HG03159 (cell line): ENCODE data around the gene TNFRSF4.

Experiments
- ATAC-seq: cut with Tn5 transposase; IDR thresholded peaks from one replicate; pipeline ENCODE4 v1.9.1; 2021; ENCODE audit warnings: mild to moderate bottlenecking, moderate library complexity; ENCODE audit not compliant: unreplicated experiment

Gene TNFRSF4

DNA sequence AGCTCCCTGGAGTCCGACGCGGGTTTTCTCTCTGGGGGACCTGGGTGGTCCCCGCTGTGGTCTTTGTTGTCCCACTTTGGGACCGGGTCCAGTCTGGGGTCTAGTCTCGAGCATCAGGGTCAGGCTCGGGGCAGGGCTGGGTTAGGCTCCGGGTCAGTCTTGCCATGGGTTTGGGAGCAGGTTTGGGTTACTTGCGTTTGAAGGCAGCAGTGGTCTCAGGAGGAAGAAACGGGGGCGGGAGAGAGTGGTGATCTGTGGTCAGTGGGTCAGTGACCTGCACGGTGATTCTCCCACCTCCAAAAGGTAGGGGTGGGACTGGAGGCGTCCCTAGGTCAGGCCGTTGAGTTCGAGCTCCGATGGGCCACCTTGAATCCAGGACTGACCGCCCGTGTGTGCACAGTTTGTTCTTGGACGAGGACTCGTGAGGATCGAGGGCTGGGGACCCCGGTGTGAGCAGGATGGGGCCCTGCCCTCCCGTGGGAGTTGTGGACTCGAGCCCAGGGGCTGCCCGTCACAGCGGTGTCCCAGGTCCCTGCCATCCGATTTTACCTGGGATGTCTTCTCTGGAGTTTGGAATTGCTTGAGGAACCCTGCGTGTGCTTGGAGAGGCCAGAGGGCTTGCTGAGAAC, 20.3 kb upstream of the TNFRSF4 start:
- no peak for ATAC-seq

DNA sequence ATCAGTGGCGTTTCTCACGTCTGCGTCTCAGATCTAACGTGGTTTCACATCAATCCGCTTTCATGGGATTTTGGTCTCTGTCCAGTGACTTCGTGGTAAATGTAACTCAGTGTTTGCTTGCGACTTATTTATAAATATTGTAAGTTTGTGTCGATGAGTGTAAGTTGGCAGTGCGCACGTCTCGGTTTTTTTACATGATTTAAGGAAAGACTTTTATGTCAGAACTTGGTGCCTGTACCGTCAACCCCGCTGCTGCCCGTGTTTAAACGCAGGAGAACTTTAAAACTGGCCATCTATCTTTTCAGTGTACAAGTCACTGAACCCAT, 19.6 kb upstream of the TNFRSF4 start:
- ATAC-seq, result no peak

DNA sequence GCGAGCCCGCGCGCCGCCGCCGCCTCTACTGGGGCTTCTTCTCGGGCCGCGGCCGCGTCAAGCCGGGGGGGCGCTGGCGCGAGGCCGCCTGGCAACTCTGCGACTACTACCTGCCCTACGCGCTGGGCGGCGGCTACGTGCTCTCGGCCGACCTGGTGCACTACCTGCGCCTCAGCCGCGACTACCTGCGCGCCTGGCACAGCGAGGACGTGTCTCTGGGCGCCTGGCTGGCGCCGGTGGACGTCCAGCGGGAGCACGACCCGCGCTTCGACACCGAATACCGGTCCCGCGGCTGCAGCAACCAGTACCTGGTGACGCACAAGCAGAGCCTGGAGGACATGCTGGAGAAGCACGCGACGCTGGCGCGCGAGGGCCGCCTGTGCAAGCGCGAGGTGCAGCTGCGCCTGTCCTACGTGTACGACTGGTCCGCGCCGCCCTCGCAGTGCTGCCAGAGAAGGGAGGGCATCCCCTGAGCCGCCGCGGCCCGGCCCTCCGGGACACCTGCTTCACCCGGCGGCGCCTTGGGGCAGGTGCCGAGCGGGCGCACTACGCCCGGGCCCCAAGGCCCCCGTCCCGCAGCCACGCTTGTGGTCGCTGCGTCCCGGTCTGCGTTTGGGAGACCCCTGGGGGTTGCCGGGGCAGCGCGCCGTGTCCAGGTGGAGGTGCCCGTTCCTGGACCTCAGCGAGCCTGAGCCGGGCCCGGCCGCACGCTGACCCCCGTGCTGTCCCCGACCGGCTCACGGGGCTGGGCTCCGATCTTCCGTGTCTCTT, 19.0 kb upstream of the TNFRSF4 start:
- ATAC-seq, result no peak

DNA sequence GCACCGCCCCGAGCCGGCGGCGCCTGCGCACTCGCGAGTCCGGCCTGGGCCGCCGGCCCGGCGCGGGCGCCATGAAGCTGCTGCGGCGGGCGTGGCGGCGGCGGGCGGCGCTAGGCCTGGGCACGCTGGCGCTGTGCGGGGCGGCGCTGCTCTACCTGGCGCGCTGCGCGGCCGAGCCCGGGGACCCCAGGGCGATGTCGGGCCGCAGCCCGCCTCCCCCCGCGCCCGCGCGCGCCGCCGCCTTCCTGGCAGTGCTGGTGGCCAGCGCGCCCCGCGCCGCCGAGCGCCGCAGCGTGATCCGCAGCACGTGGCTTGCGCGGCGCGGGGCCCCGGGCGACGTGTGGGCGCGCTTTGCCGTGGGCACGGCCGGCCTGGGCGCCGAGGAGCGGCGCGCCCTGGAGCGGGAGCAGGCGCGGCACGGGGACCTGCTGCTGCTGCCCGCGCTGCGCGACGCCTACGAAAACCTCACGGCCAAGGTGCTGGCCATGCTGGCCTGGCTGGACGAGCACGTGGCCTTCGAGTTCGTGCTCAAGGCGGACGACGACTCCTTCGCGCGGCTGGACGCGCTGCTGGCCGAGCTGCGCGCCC, 18.3 kb upstream of the TNFRSF4 start, which contains the start of gene B3GALT6:
Gene B3GALT6, plus strand, starts transcription at position 30 of the 588 bp plus-strand sequence. Its CDS starts 42 bp downstream, at position 72.
- no peak for ATAC-seq

DNA sequence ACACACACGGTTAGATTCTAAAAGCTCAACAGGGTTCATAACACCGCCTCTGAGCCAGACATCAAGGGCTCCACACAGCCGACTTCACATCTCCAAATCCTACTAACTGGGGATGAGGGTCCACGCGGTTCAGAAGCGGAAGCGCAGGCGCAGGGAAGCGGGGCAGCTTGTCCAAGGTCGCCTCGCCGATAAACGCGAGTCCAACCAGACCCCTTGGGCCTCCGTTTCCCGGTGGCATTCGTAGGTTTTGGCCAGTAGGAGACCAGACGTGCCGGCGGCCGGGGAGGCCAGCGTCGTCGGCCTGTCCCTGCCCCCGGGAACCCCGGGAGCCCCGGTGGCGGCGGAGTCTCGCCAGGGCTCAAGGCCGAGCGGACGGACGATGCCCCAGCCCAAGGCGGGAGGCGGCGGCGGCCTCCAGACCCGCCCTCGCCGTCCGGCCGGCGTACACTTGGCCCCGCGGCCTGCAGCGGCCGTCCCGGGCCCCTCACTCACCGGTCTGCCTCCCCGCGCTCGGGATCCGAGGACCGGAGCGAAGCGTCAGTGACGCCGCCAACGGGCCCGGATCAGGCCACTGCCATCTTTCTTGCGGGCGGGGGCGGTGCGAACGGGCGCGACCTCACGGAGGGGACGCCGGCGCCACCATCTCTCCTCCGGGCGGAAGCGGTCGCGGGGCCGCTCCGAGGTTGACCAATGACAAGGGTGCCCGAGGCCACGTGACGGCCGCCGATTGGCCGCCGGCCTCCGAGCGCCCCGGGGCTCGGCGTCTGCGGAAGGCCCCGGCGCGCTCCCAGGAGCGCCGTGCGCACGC, 17.7 kb upstream of the TNFRSF4 start, which contains the start of gene SDF4:
Gene SDF4, minus strand, starts transcription at position 602 of the 808 bp plus-strand sequence. CDS start 3,229 bp downstream, outside the sequence.
- peak; percentile 94 for ATAC-seq

DNA sequence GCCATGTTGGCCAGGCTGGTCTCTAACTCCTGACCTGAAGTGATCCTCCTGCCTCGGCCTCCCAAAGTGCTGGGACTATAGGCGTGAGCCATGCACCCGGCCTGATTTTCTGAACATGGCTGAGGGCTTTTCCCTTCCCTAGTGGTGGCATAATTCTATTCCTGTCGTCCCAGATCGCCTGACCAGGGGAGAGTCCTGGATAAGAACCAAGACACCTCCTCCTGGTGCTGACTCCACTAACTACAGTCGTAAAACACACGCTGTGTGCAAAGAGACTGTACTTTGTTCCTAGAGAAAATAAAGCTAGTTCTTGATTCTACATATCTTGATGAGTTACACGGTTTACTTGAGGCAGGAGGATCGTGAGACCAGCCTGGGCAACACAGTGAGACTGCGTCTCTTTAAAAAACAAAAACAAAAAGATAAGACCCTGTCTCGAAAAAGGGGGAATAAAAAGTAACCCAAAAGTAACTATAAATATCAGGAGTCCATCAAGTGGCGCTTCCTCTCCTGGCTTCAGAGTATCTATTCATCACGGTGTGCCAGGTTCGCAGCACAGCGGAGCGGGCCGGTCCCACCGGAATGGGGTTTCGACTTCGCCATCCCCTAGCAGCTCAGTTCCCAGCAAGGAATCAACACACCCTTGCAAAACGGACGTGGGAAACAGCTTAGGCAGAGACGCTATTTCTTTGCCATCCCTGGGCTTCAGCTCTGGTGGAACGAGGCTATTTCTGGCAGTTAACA, 16.9 kb upstream of the TNFRSF4 start:
- ATAC-seq, result no peak

DNA sequence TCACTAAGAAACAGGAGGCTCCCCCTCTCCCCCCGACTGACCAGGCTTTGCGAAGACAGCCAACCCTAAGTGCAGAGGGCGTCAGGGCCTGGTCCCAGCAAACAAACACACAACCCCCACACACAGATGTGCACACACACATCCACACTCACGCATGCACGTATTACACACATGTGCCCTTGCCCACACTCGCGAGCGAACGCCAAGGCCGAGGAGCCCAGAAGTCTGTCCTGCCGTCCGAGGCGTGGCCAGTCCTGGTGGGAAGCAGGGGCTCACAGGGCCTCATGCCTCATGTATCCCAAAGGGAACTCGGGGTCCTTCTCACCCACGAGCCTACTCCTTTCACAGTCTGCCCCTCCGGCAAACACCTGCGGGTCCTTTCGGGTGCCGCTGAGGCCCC, 15.8 kb upstream of the TNFRSF4 start:
- no peak for ATAC-seq

DNA sequence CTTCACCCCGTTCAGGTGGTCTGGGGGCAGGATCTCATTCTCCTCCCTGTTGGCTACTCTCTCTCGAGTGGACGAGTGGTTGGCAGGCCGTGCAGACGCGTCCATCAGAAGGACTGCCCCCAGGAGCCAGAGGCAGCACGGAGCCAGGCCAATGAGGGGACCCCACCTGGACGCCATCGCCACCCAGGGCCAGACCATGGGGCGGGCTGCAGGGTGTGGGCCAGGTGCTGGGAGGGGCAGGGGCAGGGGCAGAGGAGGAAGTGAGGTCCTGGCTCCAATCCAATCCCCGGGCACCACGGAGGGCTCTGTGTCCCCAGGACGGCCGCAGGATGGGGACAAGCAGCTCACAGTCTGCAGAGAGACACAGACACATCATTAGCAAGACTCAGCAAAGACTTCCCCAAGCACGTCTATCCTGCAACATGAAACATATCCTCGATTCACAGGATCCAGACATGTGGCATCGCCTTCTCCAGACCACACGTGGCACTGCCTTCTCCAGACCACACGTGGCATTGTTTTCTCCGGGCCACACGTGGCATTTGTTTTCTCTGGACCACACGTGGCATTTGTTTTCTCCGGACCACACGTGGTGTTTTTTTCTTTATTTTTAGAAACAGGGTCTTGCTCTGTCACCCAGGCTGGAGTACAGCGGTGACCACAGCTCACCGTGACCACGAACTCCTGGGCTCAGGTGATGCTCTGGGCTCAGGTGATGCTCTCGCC, 14.8 kb upstream of the TNFRSF4 start:
- ATAC-seq, result no peak

DNA sequence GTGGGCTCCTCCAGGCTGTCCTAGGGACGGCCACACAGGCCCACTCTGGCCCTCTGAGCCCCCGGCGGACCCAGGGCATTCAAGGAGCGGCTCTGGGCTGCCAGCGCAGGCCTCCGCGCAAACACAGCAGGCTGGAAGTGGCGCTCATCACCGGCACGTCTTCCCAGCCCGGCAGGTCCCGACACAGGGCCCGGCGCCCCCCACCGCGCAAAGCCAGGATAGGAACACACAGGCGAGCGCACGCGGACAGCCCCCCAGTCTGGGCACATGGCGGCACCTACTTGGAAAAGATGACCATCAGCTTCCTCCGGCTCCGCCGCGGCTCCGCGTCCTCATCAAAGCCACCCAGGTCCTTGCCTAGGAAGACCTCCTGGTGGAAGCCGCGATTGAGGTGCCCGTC, 14.2 kb upstream of the TNFRSF4 start:
- ATAC-seq, result no peak

DNA sequence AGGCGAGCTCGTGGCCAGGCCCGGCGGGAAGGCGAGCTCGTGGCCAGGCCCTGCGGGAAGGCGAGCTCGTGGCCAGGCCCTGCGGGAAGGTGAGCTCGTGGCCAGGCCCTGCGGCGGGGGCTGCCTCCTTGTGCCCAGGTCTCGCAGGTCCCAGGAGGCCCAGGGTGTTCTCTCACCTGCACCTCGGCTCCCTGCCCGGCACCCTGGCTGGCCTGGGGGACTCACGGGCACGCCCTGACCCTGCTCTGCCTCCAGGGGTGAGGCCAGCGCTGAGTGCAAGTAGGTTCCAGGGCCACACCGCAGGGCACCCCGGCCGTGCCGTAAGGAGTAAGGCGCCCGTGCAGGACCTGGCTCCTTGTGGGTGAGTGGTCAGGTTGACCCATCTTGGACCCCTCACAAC, 13.4 kb upstream of the TNFRSF4 start:
- ATAC-seq, result no peak

DNA sequence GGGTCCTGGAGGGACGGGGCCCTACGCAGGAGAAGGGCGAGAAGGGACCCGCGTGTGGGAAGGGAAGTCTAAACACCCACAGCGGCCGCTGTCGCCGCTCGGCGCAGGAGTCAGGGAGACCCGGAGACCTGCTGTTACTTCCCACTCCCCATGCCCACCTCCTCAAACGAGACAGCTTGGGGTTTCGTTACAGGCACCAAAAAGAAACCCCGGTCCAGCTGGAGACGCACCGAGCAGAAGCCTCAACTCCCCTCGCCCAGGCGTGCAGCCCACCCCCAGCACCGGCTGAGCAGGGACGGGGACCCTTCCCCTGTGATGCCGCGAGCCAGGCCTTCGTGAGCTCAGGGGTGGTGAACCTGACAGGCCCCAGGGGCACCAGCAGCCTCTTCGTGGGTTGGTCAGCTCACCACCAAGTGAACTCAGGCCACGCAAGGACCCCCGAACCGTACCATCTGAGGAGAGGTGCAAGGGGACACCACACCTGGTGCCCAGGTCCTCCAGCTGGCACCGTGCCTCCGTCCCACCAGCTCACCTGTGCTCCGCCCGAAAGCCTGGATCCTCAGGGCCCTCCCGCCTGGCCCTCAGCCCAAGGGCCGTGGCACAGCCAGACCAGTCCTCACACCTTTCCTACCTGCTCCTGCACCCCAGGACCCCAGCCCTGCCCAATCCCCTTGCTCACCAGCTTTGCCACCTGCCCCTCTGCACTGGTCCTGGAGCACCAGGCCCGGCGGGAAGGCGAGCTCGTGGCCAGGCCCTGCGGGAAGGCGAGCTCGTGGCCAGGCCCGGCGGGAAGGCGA, 12.8 kb upstream of the TNFRSF4 start:
- ATAC-seq, result no peak

DNA sequence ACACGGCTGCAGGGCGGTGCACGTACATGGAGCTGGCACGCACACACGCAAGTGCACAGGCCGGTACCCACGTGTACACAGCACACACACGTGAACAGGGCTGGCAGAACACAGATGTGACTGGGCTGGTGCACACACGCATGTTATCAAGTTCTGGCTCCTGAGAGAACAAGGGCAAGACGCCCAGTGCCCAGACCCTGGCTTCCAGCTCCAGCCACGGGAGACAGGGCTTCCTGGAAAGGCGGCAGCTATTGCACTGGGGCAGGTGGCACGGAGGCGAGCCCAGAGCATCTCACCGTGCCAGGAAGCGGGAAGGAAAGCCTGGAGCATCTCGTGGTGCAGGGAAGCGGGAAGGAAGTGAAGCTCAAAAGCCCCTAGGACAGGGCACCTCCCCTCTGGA, 12.0 kb upstream of the TNFRSF4 start:
- no peak for ATAC-seq

DNA sequence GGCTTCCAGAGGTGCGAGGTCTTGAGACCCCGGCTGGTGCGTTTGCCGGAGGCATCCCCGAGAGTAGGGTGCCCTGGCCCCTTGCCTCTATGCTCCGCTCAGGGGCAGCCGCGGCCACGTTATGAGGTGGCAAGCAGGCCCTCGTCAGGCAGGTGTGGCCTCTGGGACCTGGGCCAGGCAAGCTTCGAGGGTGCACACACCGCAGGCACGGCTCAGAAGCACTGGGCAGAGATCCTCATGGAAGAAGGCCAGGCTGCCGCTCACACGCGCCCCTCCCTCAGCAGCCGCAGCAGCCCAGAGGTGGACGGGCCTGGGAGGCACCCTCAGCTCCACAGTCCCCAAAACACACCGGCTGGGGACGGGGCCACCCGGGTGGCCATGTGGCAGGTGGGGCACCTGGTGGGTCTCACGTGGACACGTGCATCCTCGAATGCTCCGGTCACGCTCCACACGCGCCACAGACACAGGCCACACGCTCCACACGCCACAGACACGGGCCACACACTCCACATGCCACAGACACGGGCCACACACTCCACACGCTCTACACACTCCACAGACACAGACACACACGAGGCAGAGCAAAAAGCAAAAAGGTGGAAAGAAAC, 11.4 kb upstream of the TNFRSF4 start:
- ATAC-seq, result no peak

DNA sequence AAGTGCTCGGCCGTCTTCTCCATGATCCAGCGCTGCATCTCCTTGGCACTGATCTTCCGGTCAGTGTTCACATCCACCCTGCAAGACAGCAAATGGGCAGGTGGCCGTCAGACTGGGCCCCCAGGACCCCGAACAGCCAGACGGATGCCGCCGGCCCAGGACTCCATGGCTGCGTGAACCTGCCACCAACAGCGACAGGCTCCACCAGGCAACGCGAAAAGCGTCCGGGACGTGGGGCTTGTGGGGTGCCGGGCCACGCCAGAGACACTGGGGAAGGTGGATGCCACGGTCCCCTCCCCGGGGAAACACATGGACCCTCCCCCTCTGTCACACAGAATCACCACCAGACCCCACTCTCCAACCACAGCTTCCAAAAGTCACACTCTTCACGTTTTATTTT, 9.9 kb upstream of the TNFRSF4 start:
- ATAC-seq, result no peak

DNA sequence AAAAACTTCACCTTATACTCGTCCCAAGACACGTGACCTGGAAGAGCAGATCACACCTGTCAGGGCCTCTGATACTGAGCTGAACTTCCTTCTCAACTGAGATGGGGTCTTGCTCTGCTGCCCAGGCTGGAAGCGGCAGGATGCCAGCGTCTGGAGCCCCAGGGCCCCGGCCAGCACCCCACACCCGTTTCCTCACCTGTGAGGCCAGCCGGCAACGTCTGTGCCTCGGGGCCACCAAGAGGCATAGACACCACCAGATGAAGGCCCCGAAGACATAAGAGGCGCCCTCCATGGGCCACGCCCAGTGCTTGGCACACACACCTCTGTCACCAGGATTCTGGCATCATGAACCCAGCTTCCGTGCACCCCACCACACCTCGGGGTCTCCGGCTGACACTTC, 9.4 kb upstream of the TNFRSF4 start:
- no peak for ATAC-seq

DNA sequence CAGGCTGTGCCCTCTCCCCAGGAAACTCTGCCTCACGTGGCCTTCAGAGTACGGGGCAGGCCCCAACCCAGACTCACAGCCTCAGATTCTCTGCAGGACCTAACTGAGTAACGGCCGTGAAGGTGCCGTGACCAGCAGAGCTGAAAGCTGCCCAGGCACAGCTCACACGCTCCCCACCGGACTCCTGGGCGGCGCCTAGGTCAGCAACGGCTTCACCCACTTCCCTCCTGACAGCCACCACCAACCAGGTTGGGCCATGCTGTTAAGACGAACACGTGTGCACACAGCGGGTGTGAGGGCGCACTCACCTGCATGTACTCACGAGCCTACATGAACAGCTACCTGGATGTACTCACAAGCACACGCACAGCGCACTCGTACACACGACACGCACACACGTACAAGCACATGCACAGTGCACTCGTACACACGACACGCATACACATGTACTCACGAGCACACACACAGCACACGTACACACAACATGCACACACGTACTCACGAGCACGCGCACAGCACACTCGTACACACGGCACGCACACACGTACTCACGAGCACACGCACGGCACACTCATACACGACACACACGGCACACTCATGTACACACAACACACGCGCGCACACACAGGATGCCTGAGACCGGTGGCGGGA, 8.7 kb upstream of the TNFRSF4 start:
- no peak for ATAC-seq

DNA sequence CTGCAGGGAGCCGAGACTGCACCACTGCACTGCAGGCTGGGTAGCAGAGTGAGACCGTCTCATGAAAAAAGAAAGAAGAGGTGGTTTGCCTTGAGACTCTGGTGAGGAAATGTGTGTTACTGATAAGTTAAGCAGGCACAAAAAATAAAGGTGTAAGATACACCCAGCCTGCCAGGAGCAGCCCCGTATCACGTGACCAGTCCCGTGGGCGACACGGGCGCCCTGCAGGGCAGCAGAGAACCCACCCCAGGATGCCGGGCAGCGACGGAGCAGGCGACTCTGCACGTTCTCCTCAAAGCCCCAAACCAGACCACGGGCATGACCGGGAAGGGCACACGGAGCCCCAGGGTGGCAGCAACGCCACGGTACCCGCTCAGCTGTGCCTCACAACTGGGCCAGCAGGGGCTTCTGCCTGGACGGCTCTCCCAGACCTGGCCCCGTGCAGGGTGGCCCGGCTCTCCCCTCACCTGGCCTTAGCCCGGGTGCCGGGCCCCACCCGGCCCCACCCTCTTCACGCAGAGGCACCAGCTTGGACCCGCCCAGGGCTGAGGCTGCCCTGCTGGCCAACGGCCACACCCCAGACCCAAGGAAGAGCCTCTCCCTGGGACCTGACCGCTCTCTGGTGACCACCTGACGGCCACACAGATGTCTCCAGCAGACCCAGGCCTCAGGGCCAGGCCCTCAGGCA, 8.1 kb upstream of the TNFRSF4 start:
- no peak for ATAC-seq

DNA sequence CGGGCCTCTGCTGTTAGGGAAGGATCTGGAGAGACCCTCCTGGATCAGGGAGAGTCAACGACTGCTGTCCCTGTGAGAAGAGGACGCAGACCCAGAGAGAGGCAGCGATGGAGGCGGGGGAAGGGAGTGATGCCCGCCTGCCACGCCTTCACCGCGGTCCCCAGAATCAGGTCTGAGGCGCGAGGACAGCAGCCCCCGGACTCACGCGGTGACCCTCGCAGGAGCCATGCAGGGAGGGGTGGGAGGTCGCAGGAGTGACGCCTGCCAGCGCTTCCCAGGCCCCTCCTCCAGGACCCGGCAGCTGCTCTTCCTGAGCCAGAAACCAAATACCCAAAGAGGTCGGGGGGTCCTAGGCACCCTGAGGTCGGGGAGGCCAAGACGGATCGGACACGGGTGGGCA, 6.2 kb upstream of the TNFRSF4 start:
- ATAC-seq, result no peak
